ENCODE results near the gene PARP14. TPM values are rescaled to one million over a fixed set of nuclear protein-coding genes. Genes with fewer than 3 reads are reported as not detected.

PARP14 gene
- polyA plus RNA-seq, 2 of the 4 experiments (the other 2 are of a cell fraction) = 7.5 to 23.6 TPM

GRCh38 chr3:122727294-122727693, 46.7 kb downstream of the PARP14 start:
- no peak for TF ChIP-seq HEYL (CRISPR knock-in tag; IDR thresholded peaks at IDR 0.05)
- no peak for TF ChIP-seq SMC3 (IDR thresholded peaks at IDR 0.05)
- TF ChIP-seq BCL3 (IDR thresholded peaks at IDR 0.05) = no peak
- no peak for TF ChIP-seq ELK1 (IDR thresholded peaks at IDR 0.05; ENCODE audit: low read depth, low read length)
- TF ChIP-seq GATA3 (IDR thresholded peaks at IDR 0.05; ENCODE audit: borderline replicate concordance) = no peak
- TF ChIP-seq HES2 (IDR thresholded peaks at IDR 0.05) = no peak
- TF ChIP-seq PBX3 (IDR thresholded peaks at IDR 0.05) = no peak
- TF ChIP-seq PHF8 (IDR thresholded peaks at IDR 0.05; ENCODE audit: borderline replicate concordance, low read depth) = no peak
- no peak for TF ChIP-seq SREBF2 (IDR thresholded peaks at IDR 0.05)
- TF ChIP-seq ZFP36 (IDR thresholded peaks at IDR 0.05; ENCODE audit: borderline replicate concordance, partially characterized antibody) = no peak
- no peak for TF ChIP-seq TFCP2L1 (CRISPR knock-in tag; IDR thresholded peaks at IDR 0.05)
- TF ChIP-seq MAZ (IDR thresholded peaks at IDR 0.05; ENCODE audit: borderline replicate concordance, low read depth, low read length) = no peak
- no peak for TF ChIP-seq HOXB13 (CRISPR knock-in tag; IDR thresholded peaks at IDR 0.05; ENCODE audit: low read depth)
- TF ChIP-seq KDM5A (IDR thresholded peaks at IDR 0.05) = no peak
- TF ChIP-seq HOXA7 (CRISPR knock-in tag; IDR thresholded peaks at IDR 0.05) = no peak
- WGBS (ENCODE audit: missing lambda C conversion rate) = 90% methylated on average over 3 of the region's 3 CpGs
- Histone ChIP-seq H3K9me3 (no peaks in the 10 kb centered on the region), H3K4me2 (no peak overlapping the region), H3K4me3 (no peak overlapping the region), H3K27ac (no peak overlapping the region), H3K4me1 (peaks cover 9% of the 10 kb centered on the region)
- CTCF ChIA-PET = interaction anchor here (1.2 to 1.5 kb wide), 2 partner anchors 10 to 28 kb away, joined by 3 to 4 read pairs; no protein-coding TSS in a partner anchor
- no peak for ATAC-seq
- no peak for FAIRE-seq
- POLR2A ChIA-PET = no interaction called here
- no peak for DNase-seq (ENCODE audit: low read depth in 1 of 2, low spot score in 1 of 2)

- Histone ChIP-seq H3K4me3 (no peak overlapping the region), H3K9me3 (no peaks in the 10 kb centered on the region), H3K4me1 (peaks cover 11% of the 10 kb centered on the region), H3K27ac (no peak overlapping the region), H3K4me2 (no peak overlapping the region)
- POLR2A ChIA-PET = no interaction called here
- CTCF ChIA-PET = interaction anchor here (1.2 to 1.5 kb wide), 2 partner anchors 11 to 27 kb away, joined by 3 to 4 read pairs; no protein-coding TSS in a partner anchor
- ATAC-seq (no peak), FAIRE-seq (no peak), DNase-seq (ENCODE audit: low read depth in 1 of 2, low spot score in 1 of 2) (no peak)
- TF ChIP-seq RCOR1 (IDR thresholded peaks at IDR 0.05; ENCODE audit: low read depth, low read length) (no peak), RAD21 (conservative IDR thresholded peaks at IDR 0.05 in 1 of 2, IDR thresholded peaks at IDR 0.05 in 1 of 2) (no peak)
- WGBS (ENCODE audit: missing lambda C conversion rate) = 88% methylated on average over 9 of the region's 9 CpGs
Measured at GRCh38 chr3:122727766-122728165, 47.1 kb downstream of the PARP14 start.

GRCh38 chr3:122728186-122728585, 47.5 kb downstream of the PARP14 start:
- H3K9me3 ChIP-seq = no peaks in the 10 kb centered on the region
- WGBS (ENCODE audit: missing lambda C conversion rate) = 84% methylated on average over 3 of the region's 3 CpGs
- H3K27ac ChIP-seq = no peak overlapping the region
- ATAC-seq (no peak), DNase-seq (ENCODE audit: low read depth in 1 of 2, low spot score in 1 of 2) (no peak), FAIRE-seq (no peak)
- ChIA-PET POLR2A (no interaction called here), CTCF (interaction anchor here (1.2 to 1.5 kb wide), 2 partner anchors 11 to 27 kb away, joined by 3 to 4 read pairs; no protein-coding TSS in a partner anchor)
- H3K4me2 ChIP-seq = no peak overlapping the region
- H3K4me3 ChIP-seq = no peak overlapping the region
- H3K4me1 ChIP-seq = peaks cover 11% of the 10 kb centered on the region
- TF ChIP-seq ATOH8 (CRISPR knock-in tag; IDR thresholded peaks at IDR 0.05; ENCODE audit: low read depth) = no peak
- no peak for TF ChIP-seq ZC3H11A (IDR thresholded peaks at IDR 0.05)
- no peak for TF ChIP-seq JUN (IDR thresholded peaks at IDR 0.05)
- TF ChIP-seq KDM1A (IDR thresholded peaks at IDR 0.05; ENCODE audit: low read depth) = no peak
- TF ChIP-seq E2F6 (IDR thresholded peaks at IDR 0.05; ENCODE audit: borderline replicate concordance, low read depth) = no peak
- no peak for TF ChIP-seq TFCP2L1 (CRISPR knock-in tag; IDR thresholded peaks at IDR 0.05)
- no peak for TF ChIP-seq FOSB (CRISPR knock-in tag; IDR thresholded peaks at IDR 0.05)
- TF ChIP-seq ZSCAN20 (CRISPR knock-in tag; IDR thresholded peaks at IDR 0.05) = no peak
- no peak for TF ChIP-seq RARB (CRISPR knock-in tag; IDR thresholded peaks at IDR 0.05)
- no peak for TF ChIP-seq CEBPB (IDR thresholded peaks at IDR 0.05)
- TF ChIP-seq POLR2A (IDR thresholded peaks at IDR 0.05; ENCODE audit: low read length) = no peak
- no peak for TF ChIP-seq MAX (IDR thresholded peaks at IDR 0.05)
- no peak for TF ChIP-seq MAZ (IDR thresholded peaks at IDR 0.05; ENCODE audit: borderline replicate concordance, low read depth, low read length)
- TF ChIP-seq HDAC2 (IDR thresholded peaks at IDR 0.05) = no peak
- no peak for TF ChIP-seq BCL3 (IDR thresholded peaks at IDR 0.05)
- no peak for TF ChIP-seq RCOR1 (IDR thresholded peaks at IDR 0.05; ENCODE audit: low read depth, low read length)
- TF ChIP-seq KDM5A (IDR thresholded peaks at IDR 0.05) = no peak
